OCI-LY7 (cell line): ENCODE measurements around the gene KRTAP13-1.

Source experiments
- CTCF ChIP-seq: fragments of 200-600 bp; sonication (generic); conservative IDR thresholded peaks from 2 replicates; pipeline ENCODE4 v1.5.1; 2014; ENCODE audit warnings: mild to moderate bottlenecking, antibody characterized with exemption, low read length, moderate library complexity, mixed read lengths
- EZH2phosphoT487 ChIP-seq: fragments of 200-600 bp; sonication (generic); IDR thresholded peaks from 2 replicates; pipeline ENCODE4 v1.6.1; 2018; ENCODE audit warnings: low read depth, borderline replicate concordance, mild to moderate bottlenecking, mixed run types, antibody characterized with exemption, low read length, moderate library complexity, mixed read lengths

GRCh38 chr21:30391492-30392025, 4.3 kb upstream of the KRTAP13-1 start:
- TF ChIP-seq CTCF (no peak), EZH2phosphoT487 (no peak)
